HG03571 (cell line): ENCODE results near the gene EPB41L4B.

Experiments used
- ATAC-seq: cut with Tn5 transposase; IDR thresholded peaks from one replicate; pipeline ENCODE4 v1.9.1; 2021; ENCODE audit not compliant: unreplicated experiment

EPB41L4B gene

GRCh38 chr9:109270971-109271925, 49.6 kb downstream of the EPB41L4B start:
- no peak for ATAC-seq

GRCh38 chr9:109270441-109270840, 50.4 kb downstream of the EPB41L4B start:
- ATAC-seq: no peak

GRCh38 chr9:109269839-109270238, 51.0 kb downstream of the EPB41L4B start:
- no peak for ATAC-seq

- ATAC-seq: no peak
These were observed 51.8 kb downstream of the EPB41L4B start for GRCh38 chr9:109269081-109269480.

GRCh38 chr9:109267555-109267954, 53.3 kb downstream of the EPB41L4B start:
- no peak for ATAC-seq

GRCh38 chr9:109264877-109265587, 55.8 kb downstream of the EPB41L4B start:
- no peak for ATAC-seq

GRCh38 chr9:109263358-109263757, 57.5 kb downstream of the EPB41L4B start:
- ATAC-seq: no peak

- ATAC-seq: no peak
These were observed 62.2 kb downstream of the EPB41L4B start for GRCh38 chr9:109258481-109259302.

- ATAC-seq: no peak
These were observed 64.5 kb downstream of the EPB41L4B start for GRCh38 chr9:109256336-109256735.

- ATAC-seq: no peak
These were observed 65.5 kb downstream of the EPB41L4B start for GRCh38 chr9:109255394-109255793.

- no peak for ATAC-seq
These were observed 66.5 kb downstream of the EPB41L4B start for GRCh38 chr9:109254317-109254716.

GRCh38 chr9:109253637-109254284, 67.1 kb downstream of the EPB41L4B start:
- ATAC-seq: no peak

GRCh38 chr9:109253241-109253636, 67.6 kb downstream of the EPB41L4B start:
- no peak for ATAC-seq

- no peak for ATAC-seq
These were observed 68.6 kb downstream of the EPB41L4B start for GRCh38 chr9:109252291-109252690.

GRCh38 chr9:109251776-109252106, 69.1 kb downstream of the EPB41L4B start:
- no peak for ATAC-seq

- no peak for ATAC-seq
These were observed 69.6 kb downstream of the EPB41L4B start for GRCh38 chr9:109251080-109251775.

- no peak for ATAC-seq
These were observed 70.1 kb downstream of the EPB41L4B start for GRCh38 chr9:109250771-109251079.

GRCh38 chr9:109250311-109250741, 70.5 kb downstream of the EPB41L4B start:
- ATAC-seq: no peak

GRCh38 chr9:109249615-109250014, 71.2 kb downstream of the EPB41L4B start:
- ATAC-seq: no peak

- no peak for ATAC-seq
These were observed 72.7 kb downstream of the EPB41L4B start for GRCh38 chr9:109248133-109248581.
